Skin epidermis (tissue), 12 donors: ENCODE results near the gene CALCR.

ENCODE experiments used
- H3K27ac ChIP-seq, 21 experiments: fragments of 200-600 bp; sonication (generic) in 11 of 21; one replicate each; pipeline ENCODE4 v1.5.0; 2020; ENCODE audit warnings: mild to moderate bottlenecking in 3 of 21, inconsistent platforms in 2 of 21, moderate library complexity in 2 of 21
- H3K4me3 ChIP-seq, 7 experiments: fragments of 200-600 bp; sonication (generic) in 2 of 7; one replicate each; pipeline ENCODE4 v1.5.0; 2020; ENCODE audit warnings: inconsistent platforms in 2 of 7, mild to moderate bottlenecking in 2 of 7, moderate library complexity in 1 of 7

The CALCR gene

DNA sequence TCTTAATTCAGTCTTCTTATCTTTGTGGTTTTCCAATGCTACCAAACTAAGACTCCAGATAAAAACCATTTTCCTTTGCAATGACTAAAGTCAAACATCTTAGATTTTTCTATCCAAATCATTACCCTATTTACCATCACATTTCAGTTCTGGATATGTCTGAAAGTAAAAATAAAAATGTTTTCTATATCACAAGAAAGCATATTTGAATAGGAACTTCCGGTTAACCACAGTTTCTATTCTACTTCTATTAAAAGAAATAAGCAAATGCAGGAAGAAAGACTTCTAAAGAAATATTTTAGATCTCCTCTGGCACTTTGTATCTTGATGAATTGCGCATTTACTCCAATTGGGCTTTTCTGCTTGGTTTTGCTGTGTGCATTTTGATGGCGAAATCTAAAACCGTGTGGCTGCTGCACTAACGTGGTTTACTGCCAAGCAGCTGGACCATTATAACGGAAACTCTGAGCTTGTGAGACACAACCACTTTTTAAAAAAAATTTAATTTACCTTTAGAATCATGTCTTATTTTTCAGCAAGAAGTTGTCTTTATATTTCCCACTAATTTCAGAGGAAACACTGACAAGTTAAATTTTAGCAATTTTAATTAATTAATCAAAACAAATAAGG is 196.3 kb downstream of the CALCR start:
- no peak overlapping the region for H3K27ac ChIP-seq
- H3K4me3 ChIP-seq: no peak overlapping the region

DNA sequence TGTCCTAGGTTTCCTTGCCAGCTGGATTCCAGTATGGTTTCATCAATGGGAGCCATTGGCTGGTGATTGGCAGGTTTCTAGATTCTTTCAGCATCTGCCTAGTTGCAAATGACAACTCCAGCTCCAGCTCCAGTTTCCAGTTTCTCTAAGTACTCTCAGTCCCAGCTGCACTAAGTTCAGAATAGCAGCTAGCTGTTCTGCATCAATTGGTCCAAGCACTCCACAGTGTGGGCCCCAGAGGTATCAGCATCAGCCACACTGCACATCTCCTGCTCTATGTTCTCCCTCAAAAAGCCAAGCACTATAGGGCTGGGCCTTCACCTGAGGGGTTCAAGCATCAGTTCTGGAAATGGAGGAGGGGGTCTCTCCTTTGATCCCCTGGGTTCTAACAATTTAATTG is 198.9 kb downstream of the CALCR start:
- Histone ChIP-seq H3K4me3 (no peak overlapping the region), H3K27ac (no peak overlapping the region)
